GM19240 (cell line): ENCODE data around the gene NSUN4.
"Not testable (repeated sequence)": the region's sequence is repeated elsewhere in the genome, so short reads cannot be mapped to it uniquely, and the experiment has no call there.

Source experiments
- DNase-seq: peaks from one replicate; pipeline ENCODE4 v3.0.0; 2011; ENCODE audit warnings: low spot score; ENCODE audit not compliant: insufficient read length

Gene NSUN4

GRCh38 chr1:46340404-46341221, at the start of gene NSUN4:
TSS of gene NSUN4 (plus strand) at chr1:46340807. CDS start at chr1:46340827, 20 bp downstream.
- DNase-seq, result peak; percentile 28

GRCh38 chr1:46295306-46295705, 45.3 kb upstream of the NSUN4 start:
- DNase-seq, result no peak

GRCh38 chr1:46298387-46298786, 42.2 kb upstream of the NSUN4 start:
- DNase-seq, result no peak

GRCh38 chr1:46300673-46301405, 39.8 kb upstream of the NSUN4 start:
- DNase-seq, result no peak

- DNase-seq, result no peak
Measured at GRCh38 chr1:46301406-46301807, 39.2 kb upstream of the NSUN4 start.

- DNase-seq, result peak; percentile 39
Measured at GRCh38 chr1:46301808-46302640, 38.6 kb upstream of the NSUN4 start.

GRCh38 chr1:46302641-46303037, 38.0 kb upstream of the NSUN4 start:
- no peak for DNase-seq

- peak; percentile 78 for DNase-seq
Measured at GRCh38 chr1:46303038-46303871, 37.4 kb upstream of the NSUN4 start, which contains the start of the genes LRRC41 and UQCRH. TSS of gene LRRC41 (minus strand) at chr1:46303616. CDS start at chr1:46303322, 294 bp downstream. TSS of gene UQCRH (plus strand) at chr1:46303698. CDS start at chr1:46303767, 69 bp downstream.

- DNase-seq, result no peak
Measured at GRCh38 chr1:46303872-46304326, 36.7 kb upstream of the NSUN4 start.

- DNase-seq, result no peak
Measured at GRCh38 chr1:46306159-46306530, 34.5 kb upstream of the NSUN4 start.

GRCh38 chr1:46309401-46310159, 31.0 kb upstream of the NSUN4 start:
- no peak for DNase-seq

- no peak for DNase-seq
Measured at GRCh38 chr1:46310321-46310720, 30.3 kb upstream of the NSUN4 start.

GRCh38 chr1:46315669-46316403, 24.8 kb upstream of the NSUN4 start:
- no peak for DNase-seq

- DNase-seq, result no peak
Measured at GRCh38 chr1:46317323-46317722, 23.3 kb upstream of the NSUN4 start.

- DNase-seq, result not testable (repeated sequence)
Measured at GRCh38 chr1:46319301-46319700, 21.3 kb upstream of the NSUN4 start.

GRCh38 chr1:46319960-46320914, 20.4 kb upstream of the NSUN4 start:
- not testable (repeated sequence) for DNase-seq

- not testable (repeated sequence) for DNase-seq
Measured at GRCh38 chr1:46322191-46322590, 18.4 kb upstream of the NSUN4 start.
